IPS-18a (cell line): ENCODE measurements around the gene XPOT.
A peak's percentile ranks its signal among the peaks of the same experiment; 100 is the strongest.

Source experiments
- H3K27ac ChIP-seq: one replicate; pipeline ENCODE4 v1.5.1; 2013; ENCODE audit warnings: low read length
- H3K27me3 ChIP-seq: one replicate; pipeline ENCODE4 v1.6.1; 2013; ENCODE audit warnings: mild to moderate bottlenecking, low read length; ENCODE audit not compliant: control insufficient read depth, insufficient read depth
- H3K36me3 ChIP-seq: one replicate; pipeline ENCODE4 v1.6.1; 2013; ENCODE audit warnings: low read depth, low read length; ENCODE audit not compliant: control insufficient read depth
- H3K4me1 ChIP-seq: one replicate; pipeline ENCODE4 v1.6.1; 2013; ENCODE audit warnings: low read depth, low read length; ENCODE audit not compliant: control insufficient read depth
- H3K4me3 ChIP-seq: one replicate; pipeline ENCODE4 v1.5.1; 2013; ENCODE audit warnings: low read length
- H3K9ac ChIP-seq: one replicate; pipeline ENCODE4 v1.6.1; 2013; ENCODE audit warnings: mild to moderate bottlenecking, low read length, moderate library complexity
- H3K9me3 ChIP-seq: one replicate; pipeline ENCODE4 v1.6.1; 2013; ENCODE audit warnings: low read depth, low read length; ENCODE audit not compliant: control insufficient read depth

XPOT gene

DNA sequence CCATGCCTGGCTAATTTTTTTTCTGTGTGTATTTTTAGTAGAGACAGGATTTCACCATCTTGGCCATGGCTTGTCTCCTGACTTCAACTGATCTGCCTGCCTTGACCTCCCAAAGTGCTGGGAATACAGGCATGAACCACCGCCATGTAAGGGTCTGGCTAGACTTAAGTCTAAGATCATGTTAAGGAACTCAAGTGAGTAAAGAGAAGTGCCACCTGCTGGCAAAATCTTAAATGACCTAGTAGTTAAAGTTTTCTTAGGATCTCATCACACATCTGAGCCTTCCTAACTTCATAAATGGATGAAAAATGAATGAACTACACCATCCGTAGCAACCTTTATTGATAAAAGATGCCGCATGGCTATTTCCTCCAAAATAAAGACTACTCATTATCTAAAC is 12.0 kb upstream of the XPOT start:
- no peaks in the 10 kb centered on the region for H3K36me3 ChIP-seq

DNA sequence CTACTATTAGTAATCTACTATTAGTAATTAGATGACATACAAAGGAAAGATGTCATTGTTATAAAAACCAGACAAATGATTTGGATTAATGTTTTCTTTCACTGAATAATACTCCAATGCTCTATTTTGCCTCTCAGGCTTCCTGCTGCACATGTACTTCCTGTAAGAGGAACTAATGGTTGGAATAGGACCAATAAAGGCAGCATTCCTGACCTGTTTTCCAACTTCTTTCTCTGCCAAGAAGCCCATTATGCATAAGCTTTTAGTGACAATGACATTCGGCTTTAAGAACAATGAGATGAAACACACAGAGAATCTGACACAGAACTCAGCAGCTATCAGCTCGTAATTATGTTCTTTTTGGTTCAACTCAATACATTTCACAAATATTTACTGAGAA is 8.5 kb upstream of the XPOT start:
- Histone ChIP-seq H3K27ac (no peak overlapping the region), H3K4me3 (no peak overlapping the region), H3K9me3 (no peaks in the 10 kb centered on the region), H3K4me1 (peaks cover 9% of the 10 kb centered on the region), H3K27me3 (no peaks in the 10 kb centered on the region), H3K9ac (no peak overlapping the region), H3K36me3 (no peaks in the 10 kb centered on the region)

More for the DNA sequence above, 12.0 kb upstream of the XPOT start:
- Histone ChIP-seq H3K4me1 (no peaks in the 10 kb centered on the region), H3K9ac (no peak overlapping the region), H3K27ac (no peak overlapping the region), H3K9me3 (no peaks in the 10 kb centered on the region), H3K4me3 (no peak overlapping the region), H3K27me3 (no peaks in the 10 kb centered on the region)

DNA sequence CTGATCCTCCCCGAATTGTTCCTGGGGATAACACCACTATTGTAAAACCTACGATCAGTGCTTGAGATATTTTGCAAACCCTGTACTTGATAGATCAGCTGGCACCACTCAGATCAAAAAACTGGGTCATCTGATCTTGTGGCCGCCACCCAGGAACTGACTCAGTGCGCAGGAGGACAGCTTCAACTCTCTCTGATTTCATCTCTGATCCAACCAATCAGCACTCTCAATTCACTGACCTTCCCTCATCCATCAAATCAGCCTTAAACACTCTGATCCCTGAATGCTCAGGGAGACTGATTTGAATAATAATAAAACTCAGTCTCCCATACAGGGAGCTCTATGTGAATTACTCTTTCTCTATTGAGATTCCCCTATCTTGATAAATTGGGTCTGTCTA is 4.2 kb upstream of the XPOT start:
- H3K4me1 ChIP-seq, result peaks cover 9% of the 10 kb centered on the region
- H3K27ac ChIP-seq, result no peak overlapping the region
- H3K4me3 ChIP-seq, result peak overlapping the region; percentile 42
- no peaks in the 10 kb centered on the region for H3K27me3 ChIP-seq
- no peaks in the 10 kb centered on the region for H3K9me3 ChIP-seq
- no peaks in the 10 kb centered on the region for H3K36me3 ChIP-seq
- peak overlapping the region; percentile 9 for H3K9ac ChIP-seq

DNA sequence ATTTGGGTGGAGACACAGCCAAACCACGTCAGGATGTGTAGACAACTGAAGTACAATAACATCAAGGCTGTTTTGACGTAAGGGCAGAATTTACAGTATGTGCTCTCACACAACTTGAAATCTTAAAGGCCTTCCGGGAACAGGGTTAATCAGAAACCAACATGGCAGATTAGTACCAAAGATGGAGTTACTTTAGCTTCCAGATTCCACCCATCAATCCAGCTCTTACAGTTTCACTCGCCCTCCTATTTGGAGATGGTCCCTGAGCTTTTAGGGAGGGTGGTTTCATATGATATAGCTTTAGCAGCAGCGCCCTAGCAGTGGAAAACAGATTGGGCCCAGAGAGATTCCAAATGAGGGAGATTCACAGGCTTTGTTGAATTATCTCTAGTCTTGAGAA is 2.0 kb upstream of the XPOT start:
- Histone ChIP-seq H3K27ac (no peak overlapping the region), H3K9ac (no peak overlapping the region), H3K9me3 (no peaks in the 10 kb centered on the region), H3K4me1 (peaks cover 9% of the 10 kb centered on the region), H3K27me3 (no peaks in the 10 kb centered on the region), H3K4me3 (no peak overlapping the region), H3K36me3 (no peaks in the 10 kb centered on the region)

DNA sequence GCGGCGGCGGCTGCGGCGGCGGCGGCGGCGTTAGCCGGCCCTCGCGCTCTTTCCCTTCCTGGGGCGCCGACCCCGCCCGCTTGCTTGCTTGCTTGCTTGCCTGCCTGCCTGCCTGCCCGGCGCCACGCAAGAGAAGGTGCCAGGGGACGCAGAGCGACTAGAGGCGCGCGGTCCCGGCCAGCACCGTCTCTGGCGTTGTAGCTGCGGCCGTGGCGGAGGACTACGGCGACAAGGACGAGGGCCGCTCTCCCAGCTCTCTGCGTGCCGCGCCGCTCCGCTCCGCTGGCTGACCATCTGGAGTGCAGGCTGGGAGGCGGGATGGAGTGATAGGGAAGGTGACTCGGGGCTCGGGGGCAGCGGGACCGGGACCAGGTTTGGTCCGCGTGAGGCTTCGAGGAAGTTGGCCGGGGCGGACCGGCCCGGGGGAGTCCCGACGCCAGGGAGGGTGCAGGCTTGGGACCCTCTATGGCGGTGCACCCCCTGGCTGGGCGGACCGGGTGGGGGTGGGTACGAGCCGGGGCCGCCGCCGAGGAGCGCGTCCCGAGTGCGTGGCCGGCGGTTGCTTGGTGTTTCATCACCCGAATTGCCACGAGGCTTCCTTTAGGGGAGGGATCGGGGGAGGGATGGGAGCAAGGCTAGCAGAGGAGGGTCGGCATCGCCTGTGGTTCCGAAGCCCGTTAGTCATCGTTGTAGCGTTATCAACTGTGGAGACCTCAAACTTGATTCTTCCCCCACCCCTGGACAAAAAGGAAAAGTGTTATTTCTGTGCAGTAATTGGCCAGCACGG is 471 bp downstream of the XPOT start:
- H3K4me1 ChIP-seq, result peaks cover 8% of the 10 kb centered on the region

DNA sequence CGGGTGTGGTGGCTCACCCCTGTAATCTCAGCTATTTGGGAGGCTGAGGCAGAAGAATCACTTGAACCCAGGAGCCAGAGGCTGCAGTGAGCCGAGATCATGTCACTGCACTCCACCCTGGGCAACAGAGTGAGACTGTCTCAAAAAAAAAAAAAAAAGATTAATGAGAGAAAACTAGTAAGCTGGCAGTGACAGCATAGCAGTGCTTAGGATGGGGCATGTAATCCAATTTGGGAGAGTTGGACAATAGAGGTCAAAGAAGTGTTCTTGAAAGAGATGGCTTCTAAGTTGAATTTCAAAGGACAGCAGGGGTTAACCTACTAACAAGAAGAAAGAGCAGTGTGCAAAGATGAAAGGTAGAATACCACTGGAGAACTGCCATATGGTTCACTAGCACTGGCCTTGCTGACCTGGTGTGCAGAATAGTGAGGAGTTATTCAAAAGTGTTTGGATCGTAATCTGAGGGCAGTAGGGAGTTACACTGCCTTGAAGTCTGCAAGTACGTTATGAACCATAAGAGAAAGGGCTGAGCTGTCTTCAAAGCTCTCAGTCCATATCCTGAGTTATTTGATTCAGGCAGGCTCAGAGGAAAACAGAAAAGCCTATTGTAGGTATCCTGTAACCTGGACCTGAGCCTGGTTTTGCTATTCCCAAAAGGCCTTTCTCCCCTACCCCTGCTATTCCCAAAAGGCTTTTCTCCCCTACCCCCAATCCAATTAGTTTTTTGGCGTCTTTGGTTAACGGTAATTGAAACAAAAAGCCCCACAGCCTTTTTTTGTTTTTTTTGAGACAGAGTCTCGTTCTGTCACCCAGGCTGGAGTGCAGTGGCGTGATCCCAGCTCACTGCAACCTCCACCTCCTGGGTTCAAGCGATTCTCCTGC is 3.4 kb downstream of the XPOT start:
- H3K27ac ChIP-seq, result no peak overlapping the region
- H3K4me3 ChIP-seq, result no peak overlapping the region
- no peak overlapping the region for H3K9ac ChIP-seq
- H3K36me3 ChIP-seq, result peaks cover 31% of the 10 kb centered on the region
- no peaks in the 10 kb centered on the region for H3K4me1 ChIP-seq
- no peaks in the 10 kb centered on the region for H3K9me3 ChIP-seq
- no peaks in the 10 kb centered on the region for H3K27me3 ChIP-seq

More for the DNA sequence above, 471 bp downstream of the XPOT start:
- H3K27me3 ChIP-seq, result no peaks in the 10 kb centered on the region
- peak overlapping the region; percentile 74 for H3K27ac ChIP-seq
- H3K4me3 ChIP-seq, result peak overlapping the region; percentile 94
- H3K36me3 ChIP-seq, result peaks cover 1% of the 10 kb centered on the region
- H3K9ac ChIP-seq, result peak overlapping the region; percentile 93
- H3K9me3 ChIP-seq, result no peaks in the 10 kb centered on the region

DNA sequence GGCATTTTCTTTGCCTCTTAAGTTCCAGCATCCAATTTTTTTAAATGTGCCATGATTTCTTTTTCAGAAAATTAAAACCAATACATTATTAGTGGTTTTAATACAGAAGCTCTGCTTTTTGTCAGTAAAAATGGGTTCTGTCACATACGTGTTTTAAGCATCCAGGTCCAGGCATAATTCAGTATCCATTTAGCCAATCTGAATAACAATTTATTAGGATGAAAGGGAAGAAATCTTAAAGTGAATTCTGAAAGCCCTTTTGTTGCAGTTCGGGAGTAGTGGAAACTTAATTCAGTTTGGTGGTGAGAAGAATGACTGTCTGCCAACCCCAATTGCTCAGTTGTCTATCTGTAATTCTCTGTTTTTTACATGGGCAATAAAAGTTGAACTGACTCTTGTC is 7.2 kb downstream of the XPOT start:
- H3K4me3 ChIP-seq, result no peak overlapping the region
- no peaks in the 10 kb centered on the region for H3K9me3 ChIP-seq
- H3K4me1 ChIP-seq, result no peaks in the 10 kb centered on the region
- peaks cover 66% of the 10 kb centered on the region for H3K36me3 ChIP-seq
- no peaks in the 10 kb centered on the region for H3K27me3 ChIP-seq
- no peak overlapping the region for H3K9ac ChIP-seq
- H3K27ac ChIP-seq, result no peak overlapping the region

DNA sequence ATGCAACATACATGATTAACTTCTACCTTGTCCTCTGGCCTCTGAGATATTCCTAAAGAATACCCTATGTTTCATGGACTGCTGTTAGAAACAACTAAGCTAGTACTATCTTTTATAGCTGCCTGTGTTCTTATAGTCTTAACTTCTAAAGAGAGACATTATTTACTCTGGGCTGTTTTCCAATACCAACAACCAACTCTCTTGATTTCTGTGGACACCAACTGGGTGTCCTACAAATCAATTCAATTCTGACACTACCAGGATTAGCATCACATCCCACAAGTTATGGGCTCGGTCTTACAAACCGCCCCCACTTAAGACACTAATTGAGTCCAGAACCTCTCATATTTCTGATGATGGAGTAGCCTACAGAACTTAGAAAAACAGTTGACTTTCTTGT is 8.3 kb downstream of the XPOT start:
- no peak overlapping the region for H3K9ac ChIP-seq
- H3K27me3 ChIP-seq, result no peaks in the 10 kb centered on the region
- no peaks in the 10 kb centered on the region for H3K4me1 ChIP-seq
- peaks cover 76% of the 10 kb centered on the region for H3K36me3 ChIP-seq
- no peak overlapping the region for H3K27ac ChIP-seq
- no peak overlapping the region for H3K4me3 ChIP-seq
- no peaks in the 10 kb centered on the region for H3K9me3 ChIP-seq

DNA sequence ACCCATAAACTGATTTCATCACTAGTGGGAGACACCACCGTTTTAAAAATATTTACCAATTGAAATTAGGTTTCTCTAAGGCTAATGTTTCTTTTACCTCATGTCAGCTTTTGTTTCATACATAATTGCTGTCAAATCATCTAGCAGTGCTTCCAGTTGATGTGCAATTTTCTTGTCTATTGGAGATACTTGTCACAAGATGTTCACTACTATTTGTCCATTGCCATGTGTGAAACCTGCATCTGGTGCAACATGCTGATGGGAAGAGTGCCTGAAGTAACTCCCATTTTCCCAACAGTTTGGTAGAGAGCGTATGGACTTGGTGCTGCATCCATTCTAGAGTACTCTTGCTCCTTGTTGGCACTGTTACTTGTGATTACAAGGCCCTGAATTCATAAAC is 9.7 kb downstream of the XPOT start:
- Histone ChIP-seq H3K4me3 (no peak overlapping the region), H3K9me3 (no peaks in the 10 kb centered on the region), H3K27ac (no peak overlapping the region), H3K4me1 (no peaks in the 10 kb centered on the region), H3K36me3 (peaks cover 91% of the 10 kb centered on the region), H3K9ac (no peak overlapping the region), H3K27me3 (no peaks in the 10 kb centered on the region)

DNA sequence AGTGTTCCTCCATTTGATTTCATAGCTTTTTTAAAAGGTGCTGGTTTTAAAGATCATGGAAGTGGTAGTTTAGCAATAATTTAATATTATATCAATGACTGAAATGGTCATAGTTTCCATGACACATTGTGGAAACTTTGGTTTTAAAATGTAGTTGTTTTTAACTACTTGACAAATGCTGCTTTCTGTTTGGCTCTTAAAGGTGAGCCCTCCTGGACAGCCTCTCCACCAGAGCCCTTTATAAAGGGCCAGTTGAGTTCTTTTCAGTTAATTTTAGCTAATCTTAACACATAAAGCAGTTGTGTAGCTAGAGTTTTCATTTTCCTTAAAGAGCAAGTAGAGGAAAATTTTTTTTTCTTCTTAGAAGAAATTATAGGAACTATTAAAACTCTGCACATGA is 14.0 kb downstream of the XPOT start:
- Histone ChIP-seq H3K27me3 (no peaks in the 10 kb centered on the region), H3K27ac (no peak overlapping the region), H3K4me1 (no peaks in the 10 kb centered on the region), H3K9ac (no peak overlapping the region), H3K36me3 (peaks cover 94% of the 10 kb centered on the region), H3K4me3 (no peak overlapping the region), H3K9me3 (no peaks in the 10 kb centered on the region)

DNA sequence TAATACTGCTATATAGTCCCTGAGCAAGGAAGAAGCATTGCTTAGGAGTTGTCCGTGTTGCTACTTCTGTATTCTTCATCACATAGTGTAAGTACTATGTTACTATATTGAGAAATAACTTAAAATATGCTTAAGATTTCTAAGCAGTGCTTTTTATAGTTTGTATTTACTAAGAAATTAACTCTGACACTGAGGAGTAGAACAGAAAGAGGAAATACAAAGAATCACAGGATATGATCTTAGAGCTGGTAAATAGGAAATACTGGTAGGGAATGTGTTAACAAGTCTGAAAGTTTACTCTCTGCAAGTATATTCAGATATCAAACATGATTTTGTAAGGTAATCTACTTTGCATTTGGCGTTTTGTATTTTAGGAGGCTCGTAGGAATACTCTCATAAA is 15.5 kb downstream of the XPOT start:
- Histone ChIP-seq H3K27me3 (no peaks in the 10 kb centered on the region), H3K27ac (no peak overlapping the region), H3K36me3 (peaks cover 93% of the 10 kb centered on the region), H3K9ac (no peak overlapping the region), H3K4me1 (no peaks in the 10 kb centered on the region), H3K9me3 (no peaks in the 10 kb centered on the region), H3K4me3 (no peak overlapping the region)
